ENCODE measurements around the gene SH3YL1. TPM values are rescaled to one million over a fixed set of nuclear protein-coding genes. Genes with fewer than 3 reads are reported as not detected.

SH3YL1 gene
- polyA plus RNA-seq, 3 donors: 96.3 to 132 (median 114) TPM

GRCh38 chr2:286774-287392 is 23.1 kb upstream of the SH3YL1 start:
- DNase-seq (ENCODE audit: extremely low read depth in 1 of 11, low read depth in 9 of 11, low spot score in 4 of 11): no peak

GRCh38 chr2:286035-286434 is 22.2 kb upstream of the SH3YL1 start:
- no peak for DNase-seq (ENCODE audit: extremely low read depth in 1 of 11, low read depth in 9 of 11, low spot score in 4 of 11)

GRCh38 chr2:285531-285930 is 21.7 kb upstream of the SH3YL1 start:
- no peak for DNase-seq (ENCODE audit: extremely low read depth in 1 of 11, low read depth in 9 of 11, low spot score in 4 of 11)

GRCh38 chr2:284896-285492 is 21.2 kb upstream of the SH3YL1 start:
- DNase-seq (ENCODE audit: extremely low read depth in 1 of 11, low read depth in 9 of 11, low spot score in 4 of 11): no peak

DNA sequence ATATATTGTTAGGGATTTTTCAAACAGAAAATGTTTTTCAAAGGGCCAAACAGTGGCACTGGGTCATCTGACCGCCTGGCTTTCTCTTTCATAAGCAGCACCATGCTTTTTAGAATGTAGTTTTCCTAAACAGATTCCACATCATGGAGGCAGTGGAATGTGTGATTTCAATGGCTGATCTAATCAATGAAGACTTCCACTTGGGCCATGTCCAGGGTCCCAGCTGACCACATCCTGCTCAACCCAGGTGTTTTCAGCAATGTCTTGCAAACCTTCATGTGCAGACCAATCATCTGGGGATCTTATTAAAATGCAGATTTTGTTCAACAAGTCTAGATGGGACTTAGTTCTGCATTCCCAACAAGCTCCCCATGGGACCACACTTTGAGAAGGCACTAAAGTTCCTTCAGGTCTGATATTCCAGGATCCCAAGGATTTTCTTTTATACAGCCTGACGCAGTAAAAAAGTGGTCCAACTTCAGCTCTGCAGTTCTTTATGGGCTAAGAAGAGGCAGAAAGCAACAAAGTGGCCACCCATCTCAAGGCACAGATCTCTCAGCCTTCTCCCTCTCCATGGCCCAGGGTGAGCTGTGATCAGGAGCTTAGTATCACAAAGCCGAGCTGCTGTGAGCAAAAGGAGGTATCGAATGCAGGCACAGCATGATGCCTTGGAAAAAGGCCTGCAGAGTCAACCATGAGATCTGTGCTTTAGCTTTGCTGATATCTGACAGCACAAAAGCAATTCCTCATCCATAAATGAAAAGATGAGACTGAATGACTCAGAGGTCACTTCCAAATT is 20.4 kb upstream of the SH3YL1 start:
- DNase-seq (ENCODE audit: extremely low read depth in 1 of 11, low read depth in 9 of 11, low spot score in 4 of 11): no peak

GRCh38 chr2:282371-283263 is 18.8 kb upstream of the SH3YL1 start:
- no peak for DNase-seq (ENCODE audit: extremely low read depth in 1 of 11, low read depth in 9 of 11, low spot score in 4 of 11)

DNA sequence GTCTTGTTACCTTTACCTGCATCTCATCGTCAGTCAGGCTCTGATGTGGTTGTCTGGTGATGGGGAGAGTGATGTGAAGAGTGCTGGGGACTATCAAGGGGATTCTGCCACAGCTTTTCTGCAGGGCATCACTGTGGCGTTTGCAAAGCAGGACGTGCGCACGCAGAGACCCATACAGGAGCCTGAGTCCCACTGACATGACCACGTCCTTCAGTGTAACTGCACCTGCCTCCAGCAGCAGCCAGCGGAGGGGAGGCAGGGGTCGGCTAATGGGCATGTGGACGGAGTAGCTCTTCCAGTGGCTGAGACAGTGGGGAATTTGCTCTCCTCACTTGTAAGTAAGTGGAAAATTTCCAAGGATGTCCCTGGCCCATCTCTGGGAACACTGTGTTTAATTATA is 17.5 kb upstream of the SH3YL1 start:
- no peak for DNase-seq (ENCODE audit: extremely low read depth in 1 of 11, low read depth in 9 of 11, low spot score in 4 of 11)

- no peak for DNase-seq (ENCODE audit: extremely low read depth in 1 of 11, low read depth in 9 of 11, low spot score in 4 of 11)
Measured at GRCh38 chr2:280650-281110, 16.8 kb upstream of the SH3YL1 start.

DNA sequence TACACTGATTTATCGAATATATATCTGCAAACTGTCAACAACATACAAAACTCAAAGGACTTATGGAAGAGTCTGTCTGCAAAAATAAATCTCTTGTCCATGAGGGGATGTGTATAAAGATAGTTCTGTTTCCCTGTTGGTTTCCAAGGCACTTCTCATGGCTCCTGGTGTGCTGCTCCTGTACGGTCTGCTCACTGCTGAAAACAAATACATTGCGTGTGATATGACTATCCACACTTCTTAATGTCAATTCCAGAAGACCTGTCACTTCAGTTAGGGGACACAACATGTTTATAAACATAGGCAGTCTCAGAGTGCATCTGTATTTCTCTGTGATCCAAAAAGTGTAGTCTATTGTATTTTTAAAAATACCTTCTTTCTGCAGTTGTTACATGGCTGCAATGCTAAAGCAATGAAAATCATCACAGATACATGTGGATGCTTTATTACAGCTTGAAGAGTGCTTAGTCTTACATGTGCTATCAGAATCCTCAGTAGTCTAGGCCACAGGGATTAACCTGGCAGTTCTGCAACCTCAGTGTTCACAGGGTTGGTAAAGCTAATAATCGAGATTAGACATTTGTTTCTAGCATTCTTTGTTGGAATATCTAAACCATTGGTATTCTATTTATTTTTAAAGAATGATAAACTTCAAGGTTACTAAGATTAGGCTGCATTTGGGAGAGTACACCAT is 16.3 kb upstream of the SH3YL1 start:
- no peak for DNase-seq (ENCODE audit: extremely low read depth in 1 of 11, low read depth in 9 of 11, low spot score in 4 of 11)

DNA sequence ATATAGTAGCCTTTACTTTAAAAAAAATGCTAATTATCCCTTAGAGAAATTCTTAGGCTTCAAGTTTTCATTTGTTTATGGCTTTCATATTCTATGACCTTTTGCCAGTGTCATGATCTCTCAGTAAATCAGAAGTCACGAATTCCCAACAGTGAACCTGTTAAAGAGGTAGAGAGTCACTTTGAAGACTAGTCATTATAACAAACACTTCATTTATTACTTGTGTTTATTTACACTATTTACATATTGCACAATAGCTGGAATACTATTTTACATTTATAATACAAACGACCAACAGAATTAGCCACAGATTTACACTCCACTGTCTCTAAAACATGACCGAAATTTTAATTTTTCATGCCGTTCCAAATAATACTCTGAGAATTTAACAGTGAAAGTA is 15.5 kb upstream of the SH3YL1 start:
- no peak for DNase-seq (ENCODE audit: extremely low read depth in 1 of 11, low read depth in 9 of 11, low spot score in 4 of 11)

DNA sequence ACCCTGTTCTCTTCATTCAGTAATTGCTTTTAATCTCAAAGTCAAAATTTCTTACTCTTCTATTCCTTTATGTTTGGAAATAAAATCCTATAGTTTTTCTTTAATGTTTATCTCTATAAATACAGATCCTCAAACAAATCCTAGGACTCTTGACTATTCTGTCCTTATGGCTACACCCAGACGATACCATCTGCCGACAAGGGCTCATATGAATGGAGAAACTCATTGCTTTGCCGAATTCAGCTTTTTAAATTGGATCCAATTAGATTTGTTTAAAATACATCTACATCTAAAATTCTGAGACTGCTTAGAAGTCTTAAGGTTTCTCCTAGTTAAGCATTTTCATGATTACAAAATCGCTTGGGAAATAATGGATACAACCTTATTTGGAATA is 15.1 kb upstream of the SH3YL1 start:
- DNase-seq (ENCODE audit: extremely low read depth in 1 of 11, low read depth in 9 of 11, low spot score in 4 of 11): no peak

DNA sequence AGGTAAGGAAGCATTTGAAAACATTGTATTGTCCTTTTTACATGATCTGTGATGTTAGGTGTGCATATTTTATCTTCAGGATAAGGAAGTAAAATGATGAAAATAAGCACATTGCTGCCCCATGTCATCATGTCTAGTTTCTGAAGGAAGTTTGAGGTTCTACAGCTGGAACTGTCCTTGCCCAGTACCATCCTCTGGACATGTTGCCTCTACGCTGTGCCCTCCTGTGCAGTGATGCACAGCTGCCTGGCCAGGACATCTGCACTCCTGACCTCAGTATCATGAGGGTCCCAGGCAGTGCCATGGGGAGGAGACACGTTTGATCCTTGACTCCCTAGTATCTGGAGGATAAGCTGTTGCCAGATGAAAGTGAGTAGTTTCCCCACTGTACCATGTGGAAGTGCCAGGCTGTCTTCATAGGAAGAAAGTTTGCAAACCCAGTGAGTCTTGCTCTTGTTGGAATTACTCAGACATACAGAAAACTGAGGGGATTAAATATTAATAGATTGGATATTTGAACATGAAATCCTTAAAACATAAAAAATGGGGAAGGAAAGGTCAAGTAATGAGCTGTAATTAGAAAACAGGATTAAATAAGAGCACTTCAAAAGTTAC is 14.6 kb upstream of the SH3YL1 start:
- no peak for DNase-seq (ENCODE audit: extremely low read depth in 1 of 11, low read depth in 9 of 11, low spot score in 4 of 11)

GRCh38 chr2:275466-275865 is 11.6 kb upstream of the SH3YL1 start:
- no peak for DNase-seq (ENCODE audit: extremely low read depth in 1 of 11, low read depth in 9 of 11, low spot score in 4 of 11)

DNA sequence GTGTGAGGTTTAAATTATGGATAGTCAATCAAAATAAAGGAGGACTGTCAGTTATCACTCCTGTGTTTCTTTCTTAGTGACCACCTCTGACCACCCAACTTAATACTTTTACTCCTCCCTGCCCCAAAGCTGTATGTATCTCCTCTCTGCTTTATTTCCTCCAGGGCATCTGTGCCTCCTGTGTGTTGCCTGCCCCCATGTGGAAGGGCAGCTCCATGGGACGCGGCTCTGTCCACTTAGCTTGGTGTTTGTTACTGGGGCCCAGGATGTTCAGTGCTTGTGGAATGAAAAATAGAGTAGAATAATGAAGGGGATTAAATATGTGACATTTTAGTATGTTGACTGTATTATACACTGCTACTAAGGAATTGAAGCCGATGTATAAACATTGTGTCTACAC is 10.7 kb upstream of the SH3YL1 start:
- DNase-seq (ENCODE audit: extremely low read depth in 1 of 11, low read depth in 9 of 11, low spot score in 4 of 11): no peak

GRCh38 chr2:273333-273732 is 9.5 kb upstream of the SH3YL1 start:
- no peak for DNase-seq (ENCODE audit: extremely low read depth in 1 of 11, low read depth in 9 of 11, low spot score in 4 of 11)

DNA sequence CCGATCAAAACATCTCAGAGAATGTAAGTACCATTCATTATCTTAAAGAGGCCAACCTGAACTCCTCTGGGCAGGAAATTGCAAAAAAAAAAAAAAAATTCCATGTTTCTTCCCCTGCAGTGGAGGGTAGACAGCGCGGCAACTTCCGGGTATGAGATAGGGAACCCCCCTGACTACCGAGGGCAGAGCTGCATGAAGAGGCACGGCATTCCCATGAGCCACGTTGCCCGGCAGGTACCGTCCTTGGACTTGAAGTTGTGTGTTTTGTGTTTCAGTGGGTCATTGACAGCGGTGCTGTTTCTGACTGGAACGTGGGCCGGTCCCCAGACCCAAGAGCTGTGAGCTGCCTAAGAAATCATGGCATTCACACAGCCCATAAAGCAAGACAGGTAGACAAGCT is 8.1 kb upstream of the SH3YL1 start:
- no peak for DNase-seq (ENCODE audit: extremely low read depth in 1 of 11, low read depth in 9 of 11, low spot score in 4 of 11)

- no peak for DNase-seq (ENCODE audit: extremely low read depth in 1 of 11, low read depth in 9 of 11, low spot score in 4 of 11)
Measured at GRCh38 chr2:270861-271260, 7.0 kb upstream of the SH3YL1 start.

DNA sequence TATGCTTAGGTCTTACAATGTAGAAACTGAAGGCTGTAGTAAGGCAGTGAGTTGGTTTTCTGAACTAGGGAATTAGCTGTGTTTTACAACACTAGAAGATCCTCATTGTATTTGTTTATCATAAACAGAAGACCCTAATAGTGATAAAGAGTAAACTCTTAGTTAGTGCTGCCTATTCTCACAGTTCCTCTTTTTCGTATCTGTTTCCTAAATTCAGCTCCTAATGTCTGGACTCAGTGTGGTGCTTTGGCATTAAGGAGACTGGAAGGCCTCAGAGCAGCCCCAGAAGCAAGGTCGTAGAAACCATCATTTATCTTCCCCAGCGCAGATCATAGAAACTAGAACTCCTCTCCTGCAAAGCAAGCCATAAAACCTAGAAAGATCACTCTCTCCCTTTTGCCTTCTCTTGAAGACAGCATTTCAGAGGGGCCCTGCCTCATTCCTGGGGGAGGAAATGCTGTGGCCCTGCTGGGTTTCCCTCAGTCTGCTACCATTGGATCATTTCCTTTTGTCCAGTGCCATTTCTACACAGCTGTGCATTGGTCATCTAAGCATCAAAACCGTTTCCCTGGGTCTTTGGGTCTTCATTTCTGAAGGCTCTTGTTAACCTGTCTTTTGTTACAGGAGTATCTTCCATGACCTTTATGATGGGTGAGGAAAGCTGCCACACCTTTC is 5.7 kb upstream of the SH3YL1 start:
- no peak for DNase-seq (ENCODE audit: extremely low read depth in 1 of 11, low read depth in 9 of 11, low spot score in 4 of 11)
